GM23248 (cell line): ENCODE measurements around the gene NSUN4.

ENCODE experiments used
- EZH2 ChIP-seq: fragments of 200-600 bp; sonication (generic); IDR thresholded peaks from 2 replicates; pipeline ENCODE4 v1.6.1; 2018; ENCODE audit warnings: antibody characterized with exemption, mild to moderate bottlenecking; ENCODE audit not compliant: insufficient read depth, poor library complexity, severe bottlenecking
- EZH2phosphoT487 ChIP-seq: fragments of 200-600 bp; sonication (generic); IDR thresholded peaks from 2 replicates; pipeline ENCODE4 v1.6.1; 2018; ENCODE audit warnings: antibody characterized with exemption, moderate library complexity, mild to moderate bottlenecking, low read depth; ENCODE audit not compliant: insufficient read depth

DNA sequence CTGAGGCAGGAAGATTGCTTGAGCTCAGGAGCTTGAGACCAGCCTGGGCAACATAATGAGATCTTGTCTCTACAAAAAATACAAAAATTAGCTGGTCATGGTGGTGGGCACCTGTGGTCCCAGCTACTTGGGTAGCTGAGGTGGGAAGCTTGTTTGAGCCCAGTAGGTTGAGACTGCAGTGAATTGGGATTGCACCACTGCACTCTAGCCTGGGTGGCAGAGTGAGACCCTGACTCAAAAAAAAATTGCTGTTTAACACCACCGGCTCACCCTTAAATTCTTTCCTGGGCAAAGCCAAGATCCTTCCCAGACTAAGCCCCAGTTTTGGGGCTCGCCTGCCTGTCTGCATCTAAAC is 6.6 kb upstream of the NSUN4 start:
- no peak for TF ChIP-seq EZH2
- no peak for TF ChIP-seq EZH2phosphoT487
